HG03025 (cell line): ENCODE results near the gene MCM6.
"Not testable (repeated sequence)": the region's sequence is repeated elsewhere in the genome, so short reads cannot be mapped to it uniquely, and the experiment has no call there.

Source experiments
- ATAC-seq: cut with Tn5 transposase; IDR thresholded peaks from one replicate; pipeline ENCODE4 v1.9.1; 2021; ENCODE audit warnings: mild to moderate bottlenecking, moderate library complexity; ENCODE audit not compliant: unreplicated experiment, low FRiP score

The MCM6 gene

GRCh38 chr2:135825131-135825530, 51.1 kb downstream of the MCM6 start:
- ATAC-seq, result no peak

- ATAC-seq, result no peak
These were observed 53.4 kb downstream of the MCM6 start for GRCh38 chr2:135822855-135823254.

- ATAC-seq, result no peak
These were observed 55.1 kb downstream of the MCM6 start for GRCh38 chr2:135821190-135821589.

- ATAC-seq, result peak; percentile 70
These were observed 56.1 kb downstream of the MCM6 start for GRCh38 chr2:135820003-135820618.

- no peak for ATAC-seq
These were observed 57.2 kb downstream of the MCM6 start for GRCh38 chr2:135818937-135819610.

- no peak for ATAC-seq
These were observed 58.3 kb downstream of the MCM6 start for GRCh38 chr2:135817951-135818350.

- ATAC-seq, result no peak
These were observed 58.8 kb downstream of the MCM6 start for GRCh38 chr2:135817466-135817865.

- no peak for ATAC-seq
These were observed 61.0 kb downstream of the MCM6 start for GRCh38 chr2:135815269-135815668.

GRCh38 chr2:135812907-135813511, 63.2 kb downstream of the MCM6 start:
- ATAC-seq, result no peak

- ATAC-seq, result not testable (repeated sequence)
These were observed 68.4 kb downstream of the MCM6 start for GRCh38 chr2:135807874-135808273.

- ATAC-seq, result no peak
These were observed 73.0 kb downstream of the MCM6 start for GRCh38 chr2:135803278-135803677.

- no peak for ATAC-seq
These were observed 73.9 kb downstream of the MCM6 start for GRCh38 chr2:135802350-135802749.

- no peak for ATAC-seq
These were observed 75.5 kb downstream of the MCM6 start for GRCh38 chr2:135800513-135801460.

- no peak for ATAC-seq
These were observed 76.5 kb downstream of the MCM6 start for GRCh38 chr2:135799738-135800137.

GRCh38 chr2:135798762-135799161, 77.5 kb downstream of the MCM6 start:
- no peak for ATAC-seq

- no peak for ATAC-seq
These were observed 78.0 kb downstream of the MCM6 start for GRCh38 chr2:135798275-135798705.

GRCh38 chr2:135797497-135798274, 78.6 kb downstream of the MCM6 start:
- ATAC-seq, result peak; percentile 73

GRCh38 chr2:135796606-135797005, 79.6 kb downstream of the MCM6 start:
- no peak for ATAC-seq

GRCh38 chr2:135795641-135796040, 80.6 kb downstream of the MCM6 start:
- not testable (repeated sequence) for ATAC-seq
